Gastrocnemius medialis (tissue), 4 donors: ENCODE results near the gene AAK1. TPM values are rescaled to one million over a fixed set of nuclear protein-coding genes. Genes with fewer than 3 reads are reported as not detected.

Experiments used
- ATAC-seq, 2 donors: fragments of 150-250 bp; one replicate each; pipeline ENCODE4 v1.9.1; 2016
- DNase-seq, 2 donors: peaks; one replicate each; pipeline ENCODE4 v3.0.0-alpha.2; 2019
- H3K27ac ChIP-seq, 4 donors: fragments of 200-600 bp; sonication (generic); 1 replicate in 1 of 4; 2 replicates in 3 of 4; pipeline ENCODE4 v1.5.1; 2016 to 2018; ENCODE audit warnings: mild to moderate bottlenecking in 2 of 4, moderate library complexity in 1 of 4
- H3K27me3 ChIP-seq, 3 donors: fragments of 200-600 bp; sonication (generic) in 2 of 3; 1 replicate in 1 of 3; 2 replicates in 2 of 3; pipeline versions ENCODE4 v1.5.1 to v1.6.0; 2016 to 2019; ENCODE audit warnings: mild to moderate bottlenecking in 1 of 3, moderate library complexity in 1 of 3
- H3K36me3 ChIP-seq, 2 donors: fragments of 200-600 bp; sonication (generic) in 1 of 2; one replicate each; pipeline ENCODE4 v1.5.1; 2017 to 2018
- H3K4me1 ChIP-seq, 2 donors: fragments of 200-600 bp; sonication (generic) in 1 of 2; one replicate each; pipeline ENCODE4 v1.5.1; 2016 to 2017; ENCODE audit warnings: mild to moderate bottlenecking in 2 of 2
- H3K4me3 ChIP-seq, 4 donors: fragments of 200-600 bp; sonication (generic) in 3 of 4; 1 replicate in 1 of 4; 2 replicates in 3 of 4; pipeline ENCODE4 v1.5.1; 2016 to 2019; ENCODE audit warnings: mild to moderate bottlenecking in 2 of 4
- H3K9me3 ChIP-seq, 3 donors: fragments of 200-600 bp; sonication (generic) in 2 of 3; 1 replicate in 1 of 3; 2 replicates in 2 of 3; pipeline ENCODE4 v1.5.1; 2016 to 2019
- CTCF ChIP-seq, 5 experiments: fragments of 450-650 bp in 3 of 5; fragments of 200-600 bp in 2 of 5; sonication (generic) in 2 of 5; IDR thresholded peaks in 4 of 5; conservative IDR thresholded peaks in 1 of 5; 1 replicate in 4 of 5; 2 replicates in 1 of 5; pipeline ENCODE4 v1.5.1; 2016 to 2019; ENCODE audit warnings: antibody characterized with exemption in 5 of 5, mild to moderate bottlenecking in 3 of 5, moderate library complexity in 3 of 5
- POLR2A ChIP-seq, 2 donors: fragments of 450-650 bp; IDR thresholded peaks; one replicate each; pipeline ENCODE4 v1.6.1; 2017; ENCODE audit warnings: antibody characterized with exemption in 2 of 2, mild to moderate bottlenecking in 2 of 2, moderate library complexity in 2 of 2
- in situ Hi-C, 4 donors: fragments of 200-750 bp; cut with MboI; loops; one replicate each; pipeline versions ENCODE4 v1.15.0 to v1.8.0; 2017; ENCODE audit warnings: low sequenced_read_pairs in 4 of 4
- intact Hi-C: fragments of 100-400 bp; cut with DNase I; formaldehyde crosslinking; loops from one replicate; pipeline ENCODE4 v1.15.1; 2023; ENCODE audit warnings: low total_unique reads
- total RNA-seq, 4 donors: library from RNA; depleted of rRNA; stranded (reverse); fragments of >200 nt; gene quantifications; one replicate each; pipeline versions ENCODE4 v1.1.0 to v1.2.3, GENCODE V29; 2016

AAK1 gene
- total RNA-seq, 4 donors from 2014 or later = 30.0 to 47.3 (median 39.1) TPM

- Histone ChIP-seq H3K9me3 (no peaks in the 10 kb centered on the region), H3K4me1 (peaks cover 32 to 81% of the 10 kb centered on the region in 2 donors), H3K4me3 (no peak overlapping the region), H3K27me3 (no peaks in the 10 kb centered on the region), H3K36me3 (no peaks in the 10 kb centered on the region), H3K27ac (peak overlapping the region in 2 of 4 donors; percentile 62 to 74)
- no peak for ATAC-seq
- intact Hi-C loops (no loop called here), in situ Hi-C loops (no loop called here)
- no peak for DNase-seq
- TF ChIP-seq POLR2A (IDR thresholded peaks at IDR 0.05) = no peak
- no peak for TF ChIP-seq CTCF (IDR thresholded peaks at IDR 0.05 in 4 of 5, conservative IDR thresholded peaks at IDR 0.05 in 1 of 5)
Observed at GRCh38 chr2:69605284-69605683, 38.3 kb downstream of the AAK1 start.

GRCh38 chr2:69604836-69605235, 38.7 kb downstream of the AAK1 start:
- Histone ChIP-seq H3K27ac (peak overlapping the region in 3 of 4 donors; percentile 39 to 74 (median 62)), H3K4me1 (peaks cover 32 to 82% of the 10 kb centered on the region in 2 donors)

GRCh38 chr2:69604026-69604678, 39.4 kb downstream of the AAK1 start:
- H3K27ac ChIP-seq = peak overlapping the region; percentile 7 to 74 (median 50)
- in situ Hi-C loops = no loop called here

More at GRCh38 chr2:69604836-69605235, 38.7 kb downstream of the AAK1 start:
- intact Hi-C loops = no loop called here
- H3K27me3 ChIP-seq = no peaks in the 10 kb centered on the region
- no peaks in the 10 kb centered on the region for H3K9me3 ChIP-seq
- no peak for TF ChIP-seq POLR2A (IDR thresholded peaks at IDR 0.05)
- no peaks in the 10 kb centered on the region for H3K36me3 ChIP-seq
- H3K4me3 ChIP-seq = no peak overlapping the region
- ATAC-seq (no peak), DNase-seq (no peak)
- in situ Hi-C loops = no loop called here

GRCh38 chr2:69603146-69603743, 40.3 kb downstream of the AAK1 start:
- no peak for DNase-seq
- intact Hi-C loops (no loop called here), in situ Hi-C loops (no loop called here)
- no peaks in the 10 kb centered on the region for H3K27me3 ChIP-seq
- no peak overlapping the region for H3K4me3 ChIP-seq
- H3K4me1 ChIP-seq = peaks cover 28 to 84% of the 10 kb centered on the region in 2 donors
- ATAC-seq = no peak
- TF ChIP-seq CTCF (IDR thresholded peaks at IDR 0.05 in 4 of 5, conservative IDR thresholded peaks at IDR 0.05 in 1 of 5) = no peak
- TF ChIP-seq POLR2A (IDR thresholded peaks at IDR 0.05) = no peak
- H3K36me3 ChIP-seq = no peaks in the 10 kb centered on the region
- peak overlapping the region in 3 of 4 donors; percentile 39 to 74 (median 62) for H3K27ac ChIP-seq
- H3K9me3 ChIP-seq = no peaks in the 10 kb centered on the region

More at GRCh38 chr2:69604026-69604678, 39.4 kb downstream of the AAK1 start:
- peaks cover 32 to 82% of the 10 kb centered on the region in 2 donors for H3K4me1 ChIP-seq
- no peak for DNase-seq
- no peak overlapping the region for H3K4me3 ChIP-seq
- no peaks in the 10 kb centered on the region for H3K9me3 ChIP-seq
- intact Hi-C loops = no loop called here
- ATAC-seq = peak in 1 of 2 donors; percentile 37
- no peaks in the 10 kb centered on the region for H3K27me3 ChIP-seq
- no peaks in the 10 kb centered on the region for H3K36me3 ChIP-seq
- TF ChIP-seq CTCF (IDR thresholded peaks at IDR 0.05 in 4 of 5, conservative IDR thresholded peaks at IDR 0.05 in 1 of 5) (no peak), POLR2A (IDR thresholded peaks at IDR 0.05) (no peak)

- H3K27ac ChIP-seq = peak overlapping the region; percentile 48 to 79 (median 70)
- no peaks in the 10 kb centered on the region for H3K27me3 ChIP-seq
- intact Hi-C loops (no loop called here), in situ Hi-C loops (no loop called here)
- no peaks in the 10 kb centered on the region for H3K9me3 ChIP-seq
- peaks cover 23 to 71% of the 10 kb centered on the region in 2 donors for H3K4me1 ChIP-seq
- H3K4me3 ChIP-seq = no peak overlapping the region
- no peak for TF ChIP-seq CTCF (IDR thresholded peaks at IDR 0.05 in 4 of 5, conservative IDR thresholded peaks at IDR 0.05 in 1 of 5)
- no peak for TF ChIP-seq POLR2A (IDR thresholded peaks at IDR 0.05)
- H3K36me3 ChIP-seq = no peaks in the 10 kb centered on the region
- ATAC-seq = peak; percentile 96 to 98
- DNase-seq = no peak
Observed at GRCh38 chr2:69601179-69601612, 42.3 kb downstream of the AAK1 start.
